SK-N-MC (cell line): ENCODE data around the gene FUBP1.
"Not testable (repeated sequence)": the region's sequence is repeated elsewhere in the genome, so short reads cannot be mapped to it uniquely, and the experiment has no call there.

ENCODE experiments used
- DNase-seq: peaks from one replicate; pipeline ENCODE4 v3.0.0-alpha.2; 2011; ENCODE audit warnings: low read depth, low spot score
- H3K27ac ChIP-seq: fragments of 200-600 bp; sonication (generic); 2 replicates; pipeline ENCODE4 v1.5.1; 2016; ENCODE audit warnings: mixed run types
- H3K36me3 ChIP-seq: fragments of 200-600 bp; sonication (generic); 2 replicates; pipeline ENCODE4 v1.6.1; 2017; ENCODE audit warnings: antibody characterized with exemption, low read length, mixed read lengths; ENCODE audit not compliant: insufficient read depth
- H3K4me3 ChIP-seq: fragments of 200-600 bp; sonication (generic); 2 replicates; pipeline ENCODE4 v1.5.1; 2016
- H3K9ac ChIP-seq: fragments of 200-600 bp; sonication (generic); 2 replicates; pipeline ENCODE4 v1.8.0; 2017; ENCODE audit warnings: mixed run types, mixed read lengths; ENCODE audit not compliant: insufficient read length
- H3K9me3 ChIP-seq: fragments of 200-600 bp; sonication (generic); 2 replicates; pipeline ENCODE4 v1.6.1; 2017; ENCODE audit warnings: low read depth, mild to moderate bottlenecking, antibody characterized with exemption, low read length, moderate library complexity, mixed read lengths
- EZH2 ChIP-seq: fragments of 200-600 bp; sonication (generic); IDR thresholded peaks from one replicate; pipeline ENCODE4 v1.6.1; 2017; ENCODE audit warnings: antibody characterized with exemption
- FOXP2 ChIP-seq: optimal IDR thresholded peaks from 2 replicates; pipeline ENCODE3; 2011; ENCODE audit warnings: mild to moderate bottlenecking, moderate library complexity; ENCODE audit not compliant: insufficient read depth; ENCODE audit errors: extremely low read length, control extremely low read depth
- POLR2AphosphoS5 ChIP-seq: IDR thresholded peaks from 2 replicates; pipeline ENCODE4 v1.6.1; 2012; ENCODE audit warnings: mild to moderate bottlenecking, low read depth, low read length, borderline replicate concordance

The FUBP1 gene, protein sequence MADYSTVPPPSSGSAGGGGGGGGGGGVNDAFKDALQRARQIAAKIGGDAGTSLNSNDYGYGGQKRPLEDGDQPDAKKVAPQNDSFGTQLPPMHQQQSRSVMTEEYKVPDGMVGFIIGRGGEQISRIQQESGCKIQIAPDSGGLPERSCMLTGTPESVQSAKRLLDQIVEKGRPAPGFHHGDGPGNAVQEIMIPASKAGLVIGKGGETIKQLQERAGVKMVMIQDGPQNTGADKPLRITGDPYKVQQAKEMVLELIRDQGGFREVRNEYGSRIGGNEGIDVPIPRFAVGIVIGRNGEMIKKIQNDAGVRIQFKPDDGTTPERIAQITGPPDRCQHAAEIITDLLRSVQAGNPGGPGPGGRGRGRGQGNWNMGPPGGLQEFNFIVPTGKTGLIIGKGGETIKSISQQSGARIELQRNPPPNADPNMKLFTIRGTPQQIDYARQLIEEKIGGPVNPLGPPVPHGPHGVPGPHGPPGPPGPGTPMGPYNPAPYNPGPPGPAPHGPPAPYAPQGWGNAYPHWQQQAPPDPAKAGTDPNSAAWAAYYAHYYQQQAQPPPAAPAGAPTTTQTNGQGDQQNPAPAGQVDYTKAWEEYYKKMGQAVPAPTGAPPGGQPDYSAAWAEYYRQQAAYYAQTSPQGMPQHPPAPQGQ

DNA sequence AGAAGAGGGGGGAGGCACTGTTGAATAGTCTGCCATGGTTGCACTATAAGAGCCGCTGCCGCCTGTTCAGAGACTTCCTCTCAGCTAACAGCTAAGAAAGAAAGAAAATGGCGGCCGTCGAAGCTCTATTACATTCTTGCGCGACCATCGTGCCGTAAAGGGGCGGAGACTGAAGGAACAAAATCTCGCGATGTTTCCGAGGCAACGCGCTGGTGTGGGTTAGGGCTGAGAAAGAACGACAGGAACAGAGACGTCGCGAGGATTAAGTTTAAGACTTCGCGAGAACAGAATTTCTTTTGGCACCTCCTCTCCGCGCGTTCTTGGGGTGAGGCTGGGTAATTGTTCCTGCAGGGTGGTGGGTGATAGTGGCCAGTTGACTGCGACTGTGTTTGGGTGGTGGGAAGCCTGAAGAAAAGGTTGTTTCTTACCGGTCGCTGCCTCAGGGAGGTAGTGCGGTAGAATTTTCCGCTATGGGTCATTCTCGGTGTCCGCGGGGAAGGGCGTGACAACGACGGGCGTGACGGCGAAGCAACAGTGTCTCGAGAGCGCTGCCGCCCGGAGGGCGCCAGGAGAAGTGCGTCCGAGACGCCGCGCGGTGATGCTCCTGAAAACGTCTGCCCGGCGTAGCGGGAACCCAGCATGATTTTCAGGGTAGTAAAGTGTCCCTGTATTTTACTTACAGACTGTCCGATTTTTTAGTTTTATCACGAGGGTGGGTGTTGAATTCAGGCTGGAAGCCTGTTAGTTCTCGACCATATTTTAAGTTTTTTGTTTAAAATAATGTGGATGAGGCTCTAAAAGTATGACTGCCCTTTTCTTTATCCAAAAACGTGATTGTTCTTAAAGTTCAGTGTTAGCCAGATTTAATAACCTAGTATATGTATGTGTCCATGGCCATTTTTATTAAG, at the start of gene FUBP1:
FUBP1 (minus strand) TSS at position 104 of the 908 bp plus-strand sequence; CDS start at position 36, 68 bp downstream.
- no peaks in the 10 kb centered on the region for H3K9me3 ChIP-seq
- peak within 1 kb of the TSS; percentile 99 for H3K9ac ChIP-seq
- peak within 1 kb of the TSS; percentile 97 for H3K27ac ChIP-seq
- H3K36me3 ChIP-seq = peaks cover 49% of the 10 kb centered on the region
- TF ChIP-seq FOXP2 (peak; percentile 71), EZH2 (no peak), POLR2AphosphoS5 (peak; percentile 99)
- peak; percentile 99 for DNase-seq
- peak within 1 kb of the TSS; percentile 94 for H3K4me3 ChIP-seq

- H3K27ac ChIP-seq, DNase-seq: not testable (repeated sequence)
Measured at GRCh38 chr1:78021134-78021533, 42.3 kb upstream of the FUBP1 start.

DNA sequence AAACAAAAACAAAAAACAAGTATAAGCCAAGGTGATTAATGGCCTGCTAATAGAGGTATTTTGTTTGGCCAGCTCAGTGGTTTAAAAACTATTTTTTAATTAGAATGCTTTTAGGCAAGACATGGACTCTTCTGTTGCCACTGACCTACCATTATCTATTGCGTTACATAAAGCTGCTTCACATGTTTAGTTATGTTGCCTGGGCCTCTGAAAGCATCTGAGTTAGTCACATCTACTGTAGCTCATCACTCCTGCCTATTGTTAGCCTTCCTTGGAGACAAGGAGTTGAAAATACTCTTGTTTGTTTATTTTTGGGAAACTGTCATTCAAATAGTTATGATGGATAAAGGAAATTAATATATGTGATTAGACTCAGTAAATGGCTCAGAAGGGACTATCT, 40.2 kb upstream of the FUBP1 start:
- Histone ChIP-seq H3K4me3 (no peak overlapping the region), H3K9ac (no peak overlapping the region), H3K27ac (no peak overlapping the region), H3K9me3 (no peaks in the 10 kb centered on the region), H3K36me3 (peaks cover 36% of the 10 kb centered on the region)
- TF ChIP-seq POLR2AphosphoS5 = no peak
- no peak for DNase-seq

More at GRCh38 chr1:78021134-78021533, 42.3 kb upstream of the FUBP1 start:
- H3K9me3 ChIP-seq, H3K9ac ChIP-seq, H3K4me3 ChIP-seq: not testable (repeated sequence)
- H3K36me3 ChIP-seq = peaks cover 21% of the 10 kb centered on the region

- no peaks in the 10 kb centered on the region for H3K9me3 ChIP-seq
- H3K9ac ChIP-seq = no peak overlapping the region
- H3K36me3 ChIP-seq = peaks cover 56% of the 10 kb centered on the region
- TF ChIP-seq EZH2 (no peak), POLR2AphosphoS5 (no peak), FOXP2 (no peak)
- no peak overlapping the region for H3K27ac ChIP-seq
- H3K4me3 ChIP-seq = no peak overlapping the region
- no peak for DNase-seq
Measured at GRCh38 chr1:78015148-78015547, 36.3 kb upstream of the FUBP1 start.

- Histone ChIP-seq H3K36me3 (peaks cover 39% of the 10 kb centered on the region), H3K9ac (no peak overlapping the region), H3K9me3 (no peaks in the 10 kb centered on the region), H3K4me3 (no peak overlapping the region), H3K27ac (0 out of 2 replicates have a peak overlapping the region, but pooled peaks have one; percentile 33)
- no peak for TF ChIP-seq POLR2AphosphoS5
- TF ChIP-seq EZH2 = no peak
- no peak for TF ChIP-seq FOXP2
- no peak for DNase-seq
Measured at GRCh38 chr1:78011050-78011449, 32.2 kb upstream of the FUBP1 start.

GRCh38 chr1:78009836-78010235, 31.0 kb upstream of the FUBP1 start:
- Histone ChIP-seq H3K36me3 (peaks cover 33% of the 10 kb centered on the region), H3K9ac (no peak overlapping the region), H3K4me3 (no peak overlapping the region), H3K9me3 (no peaks in the 10 kb centered on the region), H3K27ac (peak overlapping the region; percentile 3; the same call in 1 of the 2 replicates)
- TF ChIP-seq EZH2 (no peak), FOXP2 (no peak)
- no peak for DNase-seq

GRCh38 chr1:78009276-78009675, 30.4 kb upstream of the FUBP1 start:
- Histone ChIP-seq H3K9ac (peak overlapping the region; percentile 48), H3K27ac (peak overlapping the region; percentile 3), H3K9me3 (no peaks in the 10 kb centered on the region), H3K4me3 (peak overlapping the region; percentile 54), H3K36me3 (peaks cover 27% of the 10 kb centered on the region)
- no peak for TF ChIP-seq EZH2
- TF ChIP-seq POLR2AphosphoS5 = no peak
- no peak for TF ChIP-seq FOXP2
- no peak for DNase-seq

- no peak for DNase-seq
- TF ChIP-seq POLR2AphosphoS5 = no peak
- TF ChIP-seq FOXP2 = no peak
- TF ChIP-seq EZH2 = no peak
Measured at GRCh38 chr1:78007677-78008341, 28.9 kb upstream of the FUBP1 start.

More at GRCh38 chr1:78007677-78008341, 28.9 kb upstream of the FUBP1 start:
- peaks cover 15% of the 10 kb centered on the region for H3K36me3 ChIP-seq
- no peaks in the 10 kb centered on the region for H3K9me3 ChIP-seq
- peak overlapping the region; percentile 41 for H3K9ac ChIP-seq
- peak overlapping the region; percentile 92 for H3K4me3 ChIP-seq
- peak overlapping the region; percentile 57; the same call in 1 of the 2 replicates for H3K27ac ChIP-seq
